ENCODE data around the gene BAIAP2. TPM values are rescaled to one million over a fixed set of nuclear protein-coding genes. Genes with fewer than 3 reads are reported as not detected.

The BAIAP2 gene
- 15.2 and 22.0 TPM in 2 replicates for total RNA-seq (2014; rRNA removed)
- polyA plus RNA-seq (2012), result 38.8 TPM

- peak; percentile 88 for DNase-seq (ENCODE audit: low read depth)
Measured at GRCh38 chr17:81034779-81035520, at the start of gene BAIAP2. BAIAP2 (plus strand) TSS chr17:81035151; CDS start chr17:81035255, 104 bp downstream.

- no peak for DNase-seq (ENCODE audit: low read depth)
Measured at GRCh38 chr17:80986046-80986445, 48.9 kb upstream of the BAIAP2 start.

- no peak for DNase-seq (ENCODE audit: low read depth)
Measured at GRCh38 chr17:80986816-80987475, 48.0 kb upstream of the BAIAP2 start.

- no peak for DNase-seq (ENCODE audit: low read depth)
Measured at GRCh38 chr17:80987941-80988461, 47.0 kb upstream of the BAIAP2 start.

GRCh38 chr17:80989586-80989913 is 45.4 kb upstream of the BAIAP2 start:
- no peak for DNase-seq (ENCODE audit: low read depth)

- DNase-seq (ENCODE audit: low read depth), result no peak
Measured at GRCh38 chr17:80990921-80991644, 43.9 kb upstream of the BAIAP2 start.

- DNase-seq (ENCODE audit: low read depth), result peak; percentile 62
Measured at GRCh38 chr17:80991645-80992076, 43.3 kb upstream of the BAIAP2 start, which contains the start of gene CHMP6. CHMP6 (plus strand) TSS chr17:80991841; CDS start chr17:80991919, 78 bp downstream.

- no peak for DNase-seq (ENCODE audit: low read depth)
Measured at GRCh38 chr17:80992077-80992947, 42.6 kb upstream of the BAIAP2 start.

GRCh38 chr17:80992948-80993624 is 41.9 kb upstream of the BAIAP2 start:
- DNase-seq (ENCODE audit: low read depth), result no peak

GRCh38 chr17:80995131-80995530 is 39.8 kb upstream of the BAIAP2 start:
- DNase-seq (ENCODE audit: low read depth), result no peak

GRCh38 chr17:80996422-80997305 is 38.3 kb upstream of the BAIAP2 start:
- DNase-seq (ENCODE audit: low read depth), result no peak

GRCh38 chr17:80997424-80998117 is 37.4 kb upstream of the BAIAP2 start:
- no peak for DNase-seq (ENCODE audit: low read depth)

- DNase-seq (ENCODE audit: low read depth), result no peak
Measured at GRCh38 chr17:80998118-80998747, 36.7 kb upstream of the BAIAP2 start.

GRCh38 chr17:80998748-80999535 is 36.0 kb upstream of the BAIAP2 start:
- no peak for DNase-seq (ENCODE audit: low read depth)

GRCh38 chr17:80999536-81000333 is 35.2 kb upstream of the BAIAP2 start:
- no peak for DNase-seq (ENCODE audit: low read depth)

GRCh38 chr17:81000334-81000630 is 34.7 kb upstream of the BAIAP2 start:
- no peak for DNase-seq (ENCODE audit: low read depth)
